HCT116 (cell line): ENCODE results near the gene PRAMEF12. TPM values are rescaled to one million over a fixed set of nuclear protein-coding genes. Genes with fewer than 3 reads are reported as not detected.

Experiments
- ATAC-seq: fragments of 200-7000 bp; cut with Tn5 transposase; 2 replicates; pipeline ENCODE4 v1.9.1; 2020; ENCODE audit warnings: mild to moderate bottlenecking, moderate library complexity
- BruUV-seq: library from RNA; stranded (reverse); fragments of 400-500 nt; replicated peaks from 2 replicates; lab custom pipeline; 2021; lab: Mats Ljungman, UMichigan
- CTCF ChIA-PET: fragments of 300-600 bp; sonication (Branson Sonifier 250); formaldehyde crosslinking; loops from one replicate; lab custom pipeline; 2021; ENCODE audit warnings: antibody characterized with exemption; lab: Charles Lee
- POLR2A ChIA-PET: fragments of 300-600, 350-600 bp; sonication (Branson Sonifier 250); formaldehyde crosslinking; loops from one replicate; lab custom pipeline; 2021; ENCODE audit warnings: antibody characterized with exemption; lab: Charles Lee
- RAD21 ChIA-PET, 2 experiments: fragments of 300-600 bp; sonication (Branson Sonifier 250); formaldehyde crosslinking; loops; one replicate each; lab custom pipeline; 2023; ENCODE audit warnings: low total read pairs in 2 of 2; ENCODE audit not compliant: uncharacterized antibody in 2 of 2, unreplicated experiment in 2 of 2, low non-redundant PET in 1 of 2; lab: Charles Lee
- DNase-seq: peaks from one replicate; pipeline ENCODE4 v3.0.0-alpha.2; 2010; ENCODE audit warnings: low read depth, low spot score
- H2AFZ ChIP-seq: fragments of 200-600 bp; shearing (Covaris generic), sonication (generic); 2 replicates; pipeline ENCODE4 v1.6.1; 2017; ENCODE audit warnings: low read depth, mixed run types, mixed read lengths, antibody characterized with exemption, low read length; ENCODE audit not compliant: poor library complexity, severe bottlenecking
- H3K27ac ChIP-seq: 2 replicates; pipeline ENCODE4 v1.5.1; 2012; ENCODE audit warnings: low read depth, low read length
- H3K27me3 ChIP-seq: fragments of 200-600 bp; sonication (generic); 2 replicates; pipeline ENCODE4 v1.6.1; 2016; ENCODE audit warnings: mixed run types, low read length, mixed read lengths; ENCODE audit not compliant: insufficient read depth
- H3K36me3 ChIP-seq, 2 experiments: fragments of 200-500 bp in 1 of 2; fragments of 200-600 bp in 1 of 2; sonication (Bioruptor generic) in 1 of 2; sonication (generic) in 1 of 2; 2 replicates each; pipeline versions ENCODE4 v1.5.1 to v1.6.1; 2014 to 2016; ENCODE audit warnings: low read length in 2 of 2, inconsistent platforms in 1 of 2, mixed read lengths in 1 of 2, mixed run types in 1 of 2; ENCODE audit not compliant: insufficient read depth in 2 of 2, control insufficient read depth in 1 of 2
- H3K4me1 ChIP-seq, 2 experiments: fragments of 200-600 bp in 1 of 2; sonication (generic) in 1 of 2; 2 replicates each; pipeline versions ENCODE4 v1.5.1 to v1.6.1; 2012 to 2017; ENCODE audit warnings: low read length in 2 of 2, inconsistent platforms in 1 of 2, mild to moderate bottlenecking in 1 of 2, mixed read lengths in 1 of 2, mixed run types in 1 of 2, moderate library complexity in 1 of 2; ENCODE audit not compliant: insufficient read depth in 2 of 2, control insufficient read depth in 1 of 2
- H3K4me2 ChIP-seq: fragments of 200-600 bp; sonication (generic); 2 replicates; pipeline ENCODE4 v1.6.1; 2017; ENCODE audit warnings: mixed run types, low read length, mixed read lengths
- H3K4me3 ChIP-seq, 2 experiments: fragments of 200-600 bp in 1 of 2; sonication (generic) in 1 of 2; replicated peaks in 1 of 2; 2 replicates each; pipeline ENCODE4 v1.5.1; 2011 to 2016; ENCODE audit warnings: low read length in 2 of 2, control low read depth in 1 of 2, low read depth in 1 of 2, mild to moderate bottlenecking in 1 of 2, mixed read lengths in 1 of 2, mixed run types in 1 of 2
- H3K79me2 ChIP-seq: fragments of 200-600 bp; sonication (generic); 2 replicates; pipeline ENCODE4 v1.6.1; 2017; ENCODE audit warnings: mild to moderate bottlenecking, mixed run types, low read length, moderate library complexity, mixed read lengths; ENCODE audit not compliant: insufficient read depth
- H3K9ac ChIP-seq: fragments of 200-600 bp; sonication (generic); 2 replicates; pipeline ENCODE4 v1.6.1; 2016; ENCODE audit warnings: low read length, mixed read lengths
- H3K9me2 ChIP-seq: fragments of 200-600 bp; sonication (generic), shearing (Covaris generic); 2 replicates; pipeline ENCODE4 v1.6.1; 2017; ENCODE audit warnings: mixed run types, mild to moderate bottlenecking, moderate library complexity; ENCODE audit not compliant: insufficient read depth
- H3K9me3 ChIP-seq, 2 experiments: fragments of 200-500 bp in 1 of 2; fragments of 200-600 bp in 1 of 2; sonication (Bioruptor generic) in 1 of 2; sonication (generic) in 1 of 2; 2 replicates each; pipeline ENCODE4 v1.6.1; 2014 to 2017; ENCODE audit warnings: low read length in 2 of 2, mixed read lengths in 2 of 2, inconsistent platforms in 1 of 2, low read depth in 1 of 2, mild to moderate bottlenecking in 1 of 2, mixed run types in 1 of 2, moderate library complexity in 1 of 2; ENCODE audit not compliant: control insufficient read depth in 1 of 2, insufficient read depth in 1 of 2
- H4K20me1 ChIP-seq: fragments of 200-600 bp; sonication (generic), shearing (Covaris generic); 2 replicates; pipeline ENCODE4 v1.6.1; 2017; ENCODE audit warnings: mixed run types, mild to moderate bottlenecking, moderate library complexity; ENCODE audit not compliant: insufficient read depth
- REST ChIP-seq: IDR thresholded peaks from 2 replicates; pipeline ENCODE4 v1.6.1; 2012; ENCODE audit warnings: low read depth
- SRF ChIP-seq: IDR thresholded peaks from 2 replicates; pipeline ENCODE4 v1.6.1; 2012; ENCODE audit warnings: low read depth
- TCF7L2 ChIP-seq: IDR thresholded peaks from 2 replicates; pipeline ENCODE4 v1.7.0; 2011; ENCODE audit warnings: borderline replicate concordance, inconsistent platforms; ENCODE audit not compliant: insufficient read depth, insufficient read length; ENCODE audit errors: extremely low read depth
- intact Hi-C: fragments of 100-400 bp; cut with micrococcal nuclease; formaldehyde crosslinking; loops from 2 replicates; pipeline ENCODE4 v1.10.0; 2022
- total RNA-seq: library from RNA; stranded (reverse); gene quantifications from one replicate; pipeline ENCODE4 v1.2.1, GENCODE V29; 2021; ENCODE audit not compliant: unreplicated experiment

Gene PRAMEF12
- total RNA-seq, 1 experiment from 2014 or later = not detected

- ATAC-seq = no peak
- ChIA-PET RAD21 (no interaction called here), POLR2A (no interaction called here), CTCF (no interaction called here)
- Histone ChIP-seq H3K36me3 (no peaks in the 10 kb centered on the region), H3K27me3 (no peaks in the 10 kb centered on the region; the same call in 1 of the 2 replicates), H3K4me1 (no peaks in the 10 kb centered on the region), H3K9me3 (no peaks in the 10 kb centered on the region), H3K9me2 (no peaks in the 10 kb centered on the region), H2AFZ (no peak overlapping the region)
- TF ChIP-seq REST = no peak
- TF ChIP-seq, all 23 proteins: peak for 0
- no peak overlapping the region for H3K27ac ChIP-seq
- H3K79me2 ChIP-seq = no peaks in the 10 kb centered on the region
- no peak overlapping the region for H3K4me3 ChIP-seq
- no peak overlapping the region for H3K9ac ChIP-seq
- DNase-seq = no peak
- intact Hi-C loops = loop anchor here (10.0 kb wide), 1 partner anchor 555 kb away; no protein-coding TSS in a partner anchor
- H4K20me1 ChIP-seq = no peaks in the 10 kb centered on the region
- no peak overlapping the region for H3K4me2 ChIP-seq
- BruUV-seq = no TSS peak
Measured at GRCh38 chr1:12799730-12800129, 26.2 kb downstream of the PRAMEF12 start.

GRCh38 chr1:12809933-12810332 is 36.4 kb downstream of the PRAMEF12 start:
- CTCF ChIA-PET = no interaction called here
- POLR2A ChIA-PET = no interaction called here
- intact Hi-C loops = loop anchor here (10.0 kb wide), 1 partner anchor 545 kb away; no protein-coding TSS in a partner anchor
- H3K4me3 ChIP-seq = no peak overlapping the region
- no peak for ATAC-seq
- no peaks in the 10 kb centered on the region for H3K36me3 ChIP-seq
- H3K9ac ChIP-seq = no peak overlapping the region
- no peaks in the 10 kb centered on the region for H3K4me1 ChIP-seq
- no peak overlapping the region for H3K27ac ChIP-seq
- no peaks in the 10 kb centered on the region for H4K20me1 ChIP-seq
- DNase-seq = no peak
- H3K79me2 ChIP-seq = no peaks in the 10 kb centered on the region
- H3K27me3 ChIP-seq = 0 out of 2 replicates have a peak, but pooled peaks cover 7% of the 10 kb centered on the region
- BruUV-seq = no TSS peak
- H3K9me2 ChIP-seq = no peaks in the 10 kb centered on the region
- no peak overlapping the region for H2AFZ ChIP-seq
- no peak overlapping the region for H3K4me2 ChIP-seq
- TF ChIP-seq TCF7L2 (no peak), SRF (no peak)
- no peaks in the 10 kb centered on the region for H3K9me3 ChIP-seq
- RAD21 ChIA-PET = no interaction called here
